Heart left ventricle (tissue), 16 donors: ENCODE measurements around the gene AKR1E2. TPM values are rescaled to one million over a fixed set of nuclear protein-coding genes. Genes with fewer than 3 reads are reported as not detected.

ENCODE experiments used
- ATAC-seq, 4 donors: fragments of 200-7000 bp; cut with Tn5 transposase; one replicate each; pipeline ENCODE4 v1.9.1; 2020 to 2022; ENCODE audit warnings: moderate library complexity in 4 of 4, mild to moderate bottlenecking in 3 of 4, moderate number of reproducible peaks in 1 of 4
- DNase-seq, 5 donors: peaks; one replicate each; pipeline ENCODE4 v3.0.0-alpha.2; 2020
- H3K27ac ChIP-seq, 12 donors: fragments of 200-600 bp; sonication (generic) in 4 of 12; one replicate each; pipeline versions ENCODE4 v1.5.0 to v1.8.0; 2016 to 2022; ENCODE audit warnings: mild to moderate bottlenecking in 2 of 12
- H3K27me3 ChIP-seq, 9 donors: fragments of 200-600 bp; sonication (generic) in 2 of 9; one replicate each; pipeline versions ENCODE4 v1.5.1 to v1.8.0; 2016 to 2022; ENCODE audit warnings: mild to moderate bottlenecking in 3 of 9
- H3K36me3 ChIP-seq, 9 donors: fragments of 200-600 bp; sonication (generic) in 2 of 9; one replicate each; pipeline versions ENCODE4 v1.5.0 to v1.8.0; 2018 to 2022; ENCODE audit warnings: mild to moderate bottlenecking in 2 of 9
- H3K4me1 ChIP-seq, 12 donors: fragments of 200-600 bp; sonication (generic) in 4 of 12; one replicate each; pipeline versions ENCODE4 v1.5.0 to v1.8.0; 2016 to 2022; ENCODE audit warnings: mild to moderate bottlenecking in 3 of 12
- H3K4me3 ChIP-seq, 12 donors: fragments of 200-600 bp; sonication (generic) in 4 of 12; one replicate each; pipeline versions ENCODE4 v1.5.0 to v1.8.0; 2017 to 2022; ENCODE audit warnings: mild to moderate bottlenecking in 9 of 12, moderate library complexity in 4 of 12
- H3K9me3 ChIP-seq, 12 donors: fragments of 200-600 bp; sonication (generic) in 4 of 12; one replicate each; pipeline versions ENCODE4 v1.5.0 to v1.8.0; 2016 to 2022; ENCODE audit warnings: mild to moderate bottlenecking in 1 of 12
- CTCF ChIP-seq, 12 donors: fragments of 200-600 bp; sonication (generic) in 4 of 12; IDR thresholded peaks; one replicate each; pipeline versions ENCODE4 v1.5.0 to v1.8.0; 2018 to 2022; ENCODE audit warnings: antibody characterized with exemption in 12 of 12, mild to moderate bottlenecking in 5 of 12
- POLR2A ChIP-seq, 2 donors: fragments of 450-650 bp; IDR thresholded peaks; one replicate each; pipeline ENCODE4 v1.6.1; 2017; ENCODE audit warnings: antibody characterized with exemption in 2 of 2, mild to moderate bottlenecking in 2 of 2, moderate library complexity in 2 of 2
- WGBS, 4 donors: extraction: QIAGEN DNeasy Blood & Tissue Kit in 2 of 4; methylation state at CpG; one replicate each; pipeline versions ENCODE4 v1.1.5 to v1.1.7; 2013 to 2018; 5-methylcytosine and 5-hydroxymethylcytosine counted together
- intact Hi-C, 10 donors: fragments of 100-400 bp; cut with DNase I; formaldehyde crosslinking; loops; one replicate each; pipeline versions ENCODE4 v1.11.1 to v1.14.2; 2022
- polyA plus RNA-seq, 2 donors: library from polyadenylated mRNA; stranded (reverse); fragments of 200-250 nt; gene quantifications; one replicate each; pipeline ENCODE4 v1.2.3, GENCODE V29; 2013
- total RNA-seq, 9 donors: library from RNA; depleted of rRNA in 2 of 9; stranded (reverse); fragments of >200 nt in 2 of 9; fragmentation: NEBNext Ultra II Directional in 3 of 9; extraction: Animal tissue kit (Norgen Biotek cat#: 25700) in 3 of 9; gene quantifications; one replicate each; pipeline versions ENCODE4 v1.1.0 to v1.2.4, GENCODE V29; 2016 to 2023
- donor health status: ischemic (EF 13 %, LVEDD 7.1; RV severe dilation, severe dysfunction).
- donor health status: healthy with polysubstance abuse.
- donor health status: DM: no; HTN: yes; CAD: no.
- donor health status: DM: no; HTN: no; CAD: no.
- donor health status: ischemic (EF 25% LVEDD 6.9; RV normal size, moderate dysfunction).
- donor health status: ischemic (EF 25% LVEDD 5.7; RV mildly dilated, moderate dysfunction).
- donor health status: healthy.
- donor health status: DM: yes; HTN: yes; CAD: no.
- donor health status: ischemic (EF 35%, LVEDD 5.7; RV mildly dilated, moderate dysfunction).
- donor health status: nonischemic (EF 11% LVEDD 7.7; RV severe dilation, severe dysfunction).
- donor health status: DM: yes; HTN: yes; CAD: no.
- donor health status: PGD.
- donor health status: ischemic (EF 29% LVEDD 5.4; RV normal size, mild dysfunction).
- donor health status: nonischemic (EF 23%, LVEDD 6.1; RV moderate dilation, normal function).

Gene AKR1E2
- total and polyA plus RNA-seq, 11 donors = 1.2 to 8.0 (median 3.8) TPM

- ATAC-seq = no peak
- Histone ChIP-seq H3K27ac (no peak overlapping the region), H3K27me3 (no peaks in the 10 kb centered on the region), H3K4me1 (peaks cover 0 to 5% (median 0%) of the 10 kb centered on the region in 12 donors), H3K9me3 (no peaks in the 10 kb centered on the region), H3K36me3 (no peaks in the 10 kb centered on the region), H3K4me3 (no peak overlapping the region)
- WGBS, 4 donors = 82 to 85% (median 85%) methylated on average over 6 of the region's 6 CpGs
- intact Hi-C loops = no loop called here
- no peak for DNase-seq
- TF ChIP-seq CTCF (IDR thresholded peaks at IDR 0.05) (no peak), POLR2A (IDR thresholded peaks at IDR 0.05) (no peak)
Measured at GRCh38 chr10:4802711-4803487, 23.1 kb upstream of the AKR1E2 start.

- H3K27me3 ChIP-seq = no peaks in the 10 kb centered on the region
- no peaks in the 10 kb centered on the region for H3K36me3 ChIP-seq
- intact Hi-C loops = no loop called here
- no peak for ATAC-seq
- H3K9me3 ChIP-seq = no peaks in the 10 kb centered on the region
- no peak overlapping the region for H3K27ac ChIP-seq
- WGBS, 4 donors = 84 to 88% (median 85%) methylated on average over 2 of the region's 2 CpGs
- peaks cover 0 to 11% (median 0%) of the 10 kb centered on the region in 12 donors for H3K4me1 ChIP-seq
- TF ChIP-seq POLR2A (IDR thresholded peaks at IDR 0.05) (no peak), CTCF (IDR thresholded peaks at IDR 0.05) (no peak)
- DNase-seq = no peak
- no peak overlapping the region for H3K4me3 ChIP-seq
Measured at GRCh38 chr10:4803822-4804221, 22.2 kb upstream of the AKR1E2 start.

GRCh38 chr10:4804465-4804864, 21.5 kb upstream of the AKR1E2 start:
- Histone ChIP-seq H3K36me3 (no peaks in the 10 kb centered on the region), H3K9me3 (no peaks in the 10 kb centered on the region), H3K27ac (no peak overlapping the region), H3K4me3 (no peak overlapping the region), H3K27me3 (no peaks in the 10 kb centered on the region), H3K4me1 (peaks cover 0 to 11% (median 0%) of the 10 kb centered on the region in 12 donors)
- intact Hi-C loops = no loop called here
- ATAC-seq = no peak
- no peak for DNase-seq
- no peak for TF ChIP-seq POLR2A (IDR thresholded peaks at IDR 0.05)
- TF ChIP-seq CTCF (IDR thresholded peaks at IDR 0.05) = no peak
- 77 to 81% (median 79%) methylated on average over 5 of the region's 5 CpGs for WGBS, 4 donors

- H3K4me1 ChIP-seq = peaks cover 0 to 12% (median 0%) of the 10 kb centered on the region in 12 donors
Measured at GRCh38 chr10:4806534-4806933, 19.5 kb upstream of the AKR1E2 start.

More at GRCh38 chr10:4806534-4806933, 19.5 kb upstream of the AKR1E2 start:
- intact Hi-C loops = no loop called here
- TF ChIP-seq CTCF (IDR thresholded peaks at IDR 0.05) (no peak), POLR2A (IDR thresholded peaks at IDR 0.05) (no peak)
- Histone ChIP-seq H3K27me3 (no peaks in the 10 kb centered on the region), H3K36me3 (no peaks in the 10 kb centered on the region), H3K9me3 (no peaks in the 10 kb centered on the region), H3K27ac (no peak overlapping the region), H3K4me3 (no peak overlapping the region)
- no peak for ATAC-seq
- 95 to 98% (median 97%) methylated on average over 4 of the region's 4 CpGs for WGBS, 4 donors
- no peak for DNase-seq
